ENCODE results near the gene BRAF. TPM values are rescaled to one million over a fixed set of nuclear protein-coding genes. Genes with fewer than 3 reads are reported as not detected.
"Not testable (repeated sequence)": the region's sequence is repeated elsewhere in the genome, so short reads cannot be mapped to it uniquely, and the experiment has no call there.

BRAF gene
- polyA plus RNA-seq, 4 donors: 23.3 to 28.6 (median 26.1) TPM

DNA sequence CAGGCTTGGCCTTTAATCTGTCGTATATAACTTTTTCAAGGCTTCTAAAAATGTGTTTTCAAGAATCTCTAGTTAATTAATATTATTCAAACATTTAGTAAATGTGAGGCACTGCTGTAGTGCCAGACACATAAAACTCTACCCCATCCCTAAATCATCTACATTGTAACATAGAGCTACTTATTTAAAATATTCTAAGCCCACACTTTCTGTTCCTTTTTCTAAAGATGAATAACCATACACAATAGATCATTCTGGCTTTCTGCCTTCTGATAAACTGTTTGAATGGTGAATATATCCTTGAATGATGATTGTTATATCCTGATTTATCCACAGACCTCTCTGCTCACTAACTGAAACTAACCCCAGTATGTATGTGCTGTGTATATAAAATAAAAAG is 41.4 kb downstream of the BRAF start:
- no peak for DNase-seq (ENCODE audit: low read depth in 4 of 4, low spot score in 3 of 4)

DNA sequence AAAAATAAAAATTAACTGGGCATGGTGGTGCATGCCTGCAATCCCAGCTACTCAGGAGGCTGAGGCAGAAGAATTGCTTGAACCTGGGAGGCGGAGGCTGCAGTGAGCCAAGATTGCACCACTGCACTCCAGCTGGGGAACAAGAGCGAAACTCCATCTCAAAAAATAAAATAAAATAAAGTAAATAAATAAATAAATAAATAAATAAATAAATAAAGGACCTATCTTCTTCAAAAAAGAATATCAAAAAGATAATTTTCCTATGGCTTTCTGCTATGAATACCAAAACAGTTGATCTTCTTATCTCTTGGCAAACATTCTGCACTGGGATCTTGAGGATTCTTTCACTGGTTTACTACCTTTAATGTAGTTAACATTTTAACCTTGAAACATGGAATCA is 41.9 kb downstream of the BRAF start:
- DNase-seq (ENCODE audit: low read depth in 4 of 4, low spot score in 3 of 4): not testable (repeated sequence)

DNA sequence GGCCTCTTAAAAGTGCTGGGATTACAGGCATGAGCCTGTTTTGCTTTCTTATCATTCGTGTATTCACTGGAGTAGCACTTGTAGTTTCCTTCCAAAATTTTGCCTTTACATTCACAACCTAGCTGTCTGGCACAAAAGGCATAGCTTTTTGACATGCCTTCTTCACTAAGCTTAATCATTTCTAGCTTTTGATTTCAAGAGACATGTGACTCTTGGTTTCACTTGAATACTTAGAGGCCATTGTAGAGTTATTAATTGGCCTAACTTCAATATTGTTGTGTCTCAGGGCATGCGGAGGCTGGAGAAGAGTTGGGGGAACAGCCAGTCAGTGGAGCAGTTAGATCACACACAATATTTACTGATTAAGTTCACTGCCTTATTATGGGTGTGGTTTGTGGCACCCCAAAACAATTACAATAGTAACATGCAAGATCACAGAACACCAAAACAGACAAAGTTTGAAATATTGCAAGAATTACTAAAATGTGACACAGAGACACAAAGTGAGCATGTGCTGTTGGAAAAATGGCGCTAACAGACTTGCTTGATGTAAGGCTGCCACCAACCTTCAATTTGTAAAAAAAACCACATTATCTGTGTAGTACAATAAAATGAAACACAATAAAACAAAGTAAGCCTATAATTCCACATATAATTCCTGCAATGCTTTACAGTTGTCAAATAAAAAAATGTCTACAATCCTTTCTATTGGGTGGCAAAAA is 43.1 kb downstream of the BRAF start:
- DNase-seq (ENCODE audit: low read depth in 4 of 4, low spot score in 3 of 4): no peak

DNA sequence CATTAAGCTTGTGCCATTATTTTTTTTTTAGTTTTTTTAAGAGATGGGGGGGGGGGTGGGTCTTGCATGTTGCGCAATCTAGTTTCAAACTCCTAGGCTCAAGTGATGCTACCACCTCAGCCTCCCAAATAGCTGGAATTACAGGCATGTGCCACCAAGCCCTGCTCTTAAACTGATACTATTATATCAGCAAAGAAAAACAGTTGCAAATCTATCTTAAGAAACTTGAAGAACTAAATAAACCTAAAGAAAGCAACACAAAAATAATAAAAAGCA is 47.5 kb downstream of the BRAF start:
- DNase-seq (ENCODE audit: low read depth in 4 of 4, low spot score in 3 of 4): no peak

DNA sequence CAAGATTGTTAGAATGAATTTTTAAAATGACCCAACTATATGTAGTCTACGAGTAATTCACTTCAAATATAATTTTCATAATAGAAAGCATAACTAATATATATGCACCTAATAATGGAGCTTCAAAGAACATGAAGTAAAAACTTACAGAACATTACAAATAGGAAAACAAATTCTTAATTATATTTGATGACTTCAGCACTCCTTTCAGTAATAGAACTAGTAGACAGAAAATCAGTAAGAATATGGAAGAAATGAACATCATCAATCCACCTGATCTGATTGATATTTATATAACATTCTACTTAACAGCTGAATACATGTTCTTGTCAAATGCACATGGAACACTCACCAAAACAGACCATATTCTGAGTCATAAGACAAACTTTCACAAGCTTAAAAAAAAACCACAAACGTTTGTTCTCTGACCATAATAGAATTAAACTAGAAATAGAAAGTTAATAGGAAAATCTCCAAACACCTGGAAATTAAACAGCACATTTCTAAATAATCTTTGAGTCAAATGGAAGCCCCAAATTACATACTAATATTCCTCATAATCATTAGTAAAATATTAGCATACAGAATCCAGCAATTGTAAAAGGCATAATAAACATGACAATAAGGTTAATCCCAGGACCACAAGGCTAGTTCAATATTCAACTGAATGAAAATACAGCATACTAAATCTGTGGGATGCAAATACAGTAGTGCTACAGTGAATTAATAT is 48.0 kb downstream of the BRAF start:
- DNase-seq (ENCODE audit: low read depth in 4 of 4, low spot score in 3 of 4): no peak

DNA sequence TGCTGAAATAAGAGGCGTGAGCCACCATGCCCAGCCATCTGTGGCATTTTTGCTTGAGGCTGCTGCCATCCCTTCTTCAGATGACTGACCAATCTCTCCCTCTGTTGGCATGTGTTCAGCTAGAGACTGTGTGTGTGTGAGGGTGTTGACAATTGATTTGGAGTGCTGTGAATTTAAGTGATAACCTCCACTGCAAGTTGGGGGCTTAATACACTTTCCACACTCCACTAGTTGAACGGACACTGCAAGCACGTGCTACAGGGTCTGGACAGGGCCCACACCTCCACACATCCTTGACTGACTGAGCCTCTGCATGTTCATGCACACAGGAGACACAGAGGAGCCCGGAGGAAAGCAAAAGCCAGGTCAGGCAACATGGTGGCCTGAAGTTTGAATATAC is 51.3 kb downstream of the BRAF start:
- no peak for DNase-seq (ENCODE audit: low read depth in 4 of 4, low spot score in 3 of 4)

DNA sequence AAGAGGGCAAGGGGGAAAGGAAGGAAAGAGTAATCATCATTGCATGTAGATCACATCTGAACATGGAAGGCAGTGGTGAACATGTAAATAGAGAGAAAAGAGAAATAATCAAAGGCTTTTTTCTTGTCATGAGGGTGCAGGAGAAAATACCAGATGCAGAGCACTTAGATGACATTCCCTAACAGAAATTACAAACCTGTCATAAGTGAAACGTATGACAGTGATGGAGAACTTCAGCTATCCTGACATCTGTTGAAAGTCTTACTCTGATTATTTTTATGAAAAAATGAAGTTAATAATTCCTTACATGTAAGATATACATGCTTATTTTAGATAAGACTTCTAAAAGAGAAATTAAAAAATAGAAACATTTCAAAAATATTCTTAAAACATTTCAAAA is 54.7 kb downstream of the BRAF start:
- DNase-seq (ENCODE audit: low read depth in 4 of 4, low spot score in 3 of 4): no peak

DNA sequence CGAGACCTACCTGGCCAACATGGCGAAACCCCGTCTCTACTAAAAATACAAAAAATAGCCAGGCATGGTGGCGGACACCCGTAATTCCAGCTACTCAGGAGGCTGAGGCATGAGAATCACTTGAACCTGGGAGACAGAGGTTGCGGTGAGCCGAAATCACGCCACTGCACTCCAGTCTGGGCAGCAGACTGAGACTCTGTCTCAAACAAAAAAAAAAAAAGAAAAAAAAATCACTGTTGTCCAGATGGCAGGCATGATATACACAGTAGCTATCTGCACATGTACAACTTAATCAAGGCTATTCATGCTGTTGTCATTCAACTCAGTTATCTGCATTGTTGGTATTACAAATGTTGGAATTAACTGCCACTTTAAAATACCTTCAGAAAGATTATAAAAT is 55.3 kb downstream of the BRAF start:
- no peak for DNase-seq (ENCODE audit: low read depth in 4 of 4, low spot score in 3 of 4)

DNA sequence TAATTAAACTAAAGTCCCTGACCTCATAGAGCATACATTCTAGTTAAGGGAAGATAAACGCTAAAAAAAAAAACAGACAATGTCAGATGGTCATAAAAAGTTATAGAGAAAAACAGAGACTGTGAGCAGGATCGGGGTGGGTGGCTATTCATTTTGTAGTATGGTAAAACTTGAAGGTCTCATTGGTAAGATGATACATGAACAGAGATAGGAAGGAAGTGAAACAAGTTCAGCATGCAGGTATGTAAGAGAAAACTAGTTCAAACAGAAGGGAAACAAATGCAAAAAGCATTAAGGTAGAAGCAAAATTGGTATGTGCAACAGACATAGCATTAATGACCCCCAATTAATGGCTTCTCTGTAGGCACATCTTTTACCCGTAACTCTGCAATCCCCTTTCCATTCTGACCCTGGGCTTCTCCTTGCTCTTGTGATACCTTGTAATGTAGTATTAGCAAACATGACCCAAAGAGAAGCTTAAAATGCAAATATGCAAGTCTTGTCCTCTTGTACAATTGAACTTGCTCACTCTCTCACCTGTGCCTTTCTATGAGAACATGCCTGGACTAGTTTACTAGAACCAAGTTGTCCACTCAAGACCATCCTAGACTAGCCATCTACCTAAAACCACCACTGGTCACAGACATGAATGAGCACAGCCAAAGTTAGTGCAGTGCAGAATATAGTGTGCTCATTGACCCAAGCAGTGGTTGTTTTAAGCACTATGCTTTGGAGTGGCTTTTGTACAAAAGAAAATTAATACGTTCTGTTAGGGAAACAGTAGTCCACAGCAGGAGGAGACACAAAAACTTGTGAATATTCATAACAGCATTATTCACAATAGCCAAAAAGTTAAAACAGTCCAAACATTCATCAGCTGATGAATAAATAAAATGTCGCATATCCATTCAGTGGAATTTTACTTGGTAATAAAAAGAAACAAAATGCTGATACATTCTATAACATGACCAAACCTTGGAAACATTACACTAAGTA is 57.0 kb downstream of the BRAF start:
- no peak for DNase-seq (ENCODE audit: low read depth in 4 of 4, low spot score in 3 of 4)

DNA sequence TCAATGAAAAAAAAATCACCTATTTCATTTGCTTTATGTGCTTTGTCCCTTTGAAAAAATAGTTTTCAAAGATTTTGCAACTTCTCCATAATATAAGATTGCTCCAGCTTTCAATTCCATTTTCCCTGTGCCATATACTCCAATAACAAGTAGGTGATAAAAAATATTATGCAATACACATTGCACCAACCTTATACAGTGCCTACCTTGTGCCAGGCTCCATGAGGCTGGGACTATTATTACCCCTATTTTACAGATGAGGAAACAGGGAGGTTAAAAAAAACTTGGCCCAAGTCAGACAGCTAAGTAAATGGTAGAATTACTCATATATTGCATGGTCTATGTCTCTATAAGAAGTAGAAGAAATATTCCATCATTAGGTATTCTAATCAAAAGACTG is 57.8 kb downstream of the BRAF start:
- DNase-seq (ENCODE audit: low read depth in 4 of 4, low spot score in 3 of 4): no peak

DNA sequence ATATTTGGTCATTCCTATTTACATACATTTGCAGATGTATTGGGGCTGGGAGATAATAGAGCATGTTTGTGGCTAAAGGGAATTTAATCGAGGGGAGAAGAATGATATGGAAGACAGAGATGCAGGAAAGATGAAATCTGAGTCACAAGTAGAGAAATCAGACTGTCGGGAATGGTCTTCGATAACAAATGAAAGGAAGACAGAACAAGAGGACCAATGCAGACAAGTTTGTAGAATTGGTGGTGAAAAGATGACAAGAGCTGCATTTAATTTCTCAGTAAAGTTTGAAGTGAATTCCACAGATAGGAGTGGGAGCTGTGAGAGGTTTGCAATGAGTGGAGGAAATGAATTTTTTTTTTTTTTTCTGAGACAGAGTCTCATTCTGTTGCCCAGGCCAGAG is 60.0 kb downstream of the BRAF start:
- DNase-seq (ENCODE audit: low read depth in 4 of 4, low spot score in 3 of 4): no peak

DNA sequence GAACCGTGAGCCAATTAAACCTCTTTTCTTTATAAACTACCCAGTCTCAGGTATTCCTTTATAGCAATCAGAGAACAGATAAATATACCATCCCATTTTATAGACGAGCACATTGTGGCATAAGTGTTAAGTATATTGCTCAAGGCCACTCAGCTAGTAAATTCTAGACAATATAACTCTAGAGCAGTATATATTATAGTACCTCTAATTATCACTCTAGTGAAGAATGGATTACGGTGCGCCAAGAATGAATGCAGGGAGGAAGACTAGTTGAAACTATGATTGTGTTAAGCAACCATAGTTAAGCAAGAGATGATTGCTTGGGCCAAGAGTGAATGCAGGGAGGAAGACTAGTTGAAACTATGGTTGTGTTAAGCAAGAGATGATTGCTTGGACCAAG is 60.9 kb downstream of the BRAF start:
- no peak for DNase-seq (ENCODE audit: low read depth in 4 of 4, low spot score in 3 of 4)

DNA sequence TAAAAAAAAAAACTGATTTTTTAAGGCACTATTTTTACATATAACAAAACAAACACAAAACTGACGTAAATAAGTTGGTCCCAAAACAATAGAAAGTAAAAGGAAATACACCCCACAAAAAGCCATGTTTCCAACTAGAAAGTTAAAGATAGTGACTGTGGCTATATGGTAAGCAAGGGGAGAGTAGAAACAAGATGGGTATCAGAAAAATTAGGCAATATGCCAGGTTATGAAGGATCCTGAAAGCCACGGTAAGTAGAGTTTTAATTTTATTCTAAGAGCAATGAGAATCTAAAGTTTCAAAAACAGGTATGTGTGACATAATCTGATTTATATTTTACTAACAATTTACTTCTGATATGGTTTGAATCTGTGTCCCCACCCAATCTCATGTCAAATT is 61.5 kb downstream of the BRAF start:
- no peak for DNase-seq (ENCODE audit: low read depth in 4 of 4, low spot score in 3 of 4)

DNA sequence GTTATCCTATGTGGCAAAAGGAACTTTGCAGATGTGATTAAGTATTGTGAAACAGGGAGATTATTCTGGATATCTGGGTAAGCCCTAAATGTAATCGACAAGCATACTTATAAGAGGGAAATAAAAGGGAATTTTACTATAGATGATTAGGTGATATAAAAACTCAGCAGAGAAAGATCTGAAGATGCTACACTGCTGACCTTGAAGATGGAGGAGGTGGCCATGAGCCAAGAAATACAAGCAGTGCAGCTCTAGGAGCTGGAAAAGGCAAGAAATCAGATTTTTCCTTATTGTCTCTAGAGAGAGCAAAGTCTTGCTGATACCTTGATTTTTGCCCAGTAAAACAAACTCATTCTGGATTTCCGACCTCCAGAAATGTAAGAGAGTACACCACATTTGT is 67.7 kb downstream of the BRAF start:
- DNase-seq (ENCODE audit: low read depth in 4 of 4, low spot score in 3 of 4): no peak

DNA sequence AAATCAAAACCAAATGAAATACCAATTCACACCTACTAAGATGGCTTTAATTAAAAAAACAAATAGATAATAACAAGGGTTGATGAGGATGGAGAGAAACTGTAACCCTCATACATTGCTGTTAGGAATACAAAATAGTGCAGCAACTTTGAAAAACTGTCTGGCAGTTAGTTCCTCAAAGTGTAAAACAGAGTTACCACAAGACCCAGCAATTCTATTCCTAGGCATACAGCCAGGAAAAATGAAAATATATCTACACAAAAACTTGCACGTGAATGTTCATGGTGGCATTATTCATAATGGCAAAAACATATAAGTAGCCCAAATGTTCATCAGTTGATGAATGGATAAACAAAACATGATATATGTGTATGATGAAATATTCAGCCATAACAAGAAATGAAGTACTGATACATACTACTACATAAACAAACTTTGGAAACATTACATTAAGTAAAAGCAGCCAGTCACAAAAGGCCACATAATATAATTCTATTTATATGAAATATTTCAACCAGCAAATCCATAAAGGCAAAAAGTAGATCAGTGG is 83.5 kb downstream of the BRAF start:
- DNase-seq (ENCODE audit: low read depth in 4 of 4, low spot score in 3 of 4): no peak

DNA sequence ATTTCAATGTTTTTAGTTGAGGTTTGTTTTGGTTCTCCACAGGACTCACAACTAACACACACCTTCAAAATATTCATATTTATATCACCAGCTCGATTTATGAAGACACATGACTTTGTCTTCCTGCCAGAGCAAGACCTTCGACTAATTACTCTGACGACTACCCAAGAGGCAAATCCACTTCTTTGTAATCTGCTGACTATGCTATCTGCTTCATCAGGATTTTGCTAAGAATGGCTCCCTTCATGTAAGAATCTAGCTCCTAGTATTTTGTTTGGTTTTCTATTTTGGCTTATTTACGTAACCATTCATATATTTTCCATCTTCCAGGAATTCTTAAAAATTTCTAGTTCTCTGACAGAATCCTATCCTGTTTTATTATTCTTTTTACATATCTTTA is 93.0 kb downstream of the BRAF start:
- no peak for DNase-seq (ENCODE audit: low read depth in 4 of 4, low spot score in 3 of 4)

DNA sequence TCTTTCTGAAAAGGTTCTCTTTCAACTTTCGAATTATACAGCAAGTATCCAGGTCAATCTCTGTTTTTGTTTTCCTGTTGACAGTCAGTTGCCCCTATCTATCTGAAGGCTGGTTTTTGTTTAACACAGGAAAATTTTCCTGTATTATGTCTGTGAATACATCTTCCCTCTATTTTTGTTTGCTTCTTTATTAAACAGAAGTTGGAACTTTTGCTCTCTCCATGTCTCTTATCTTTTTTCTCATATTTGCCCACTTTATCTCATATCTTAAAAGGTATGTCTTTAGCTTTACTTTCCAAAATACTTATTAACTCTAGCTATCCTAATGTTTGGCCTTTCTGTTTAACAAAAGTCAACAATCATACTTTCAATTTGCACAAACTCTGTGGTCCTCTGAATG is 95.0 kb downstream of the BRAF start:
- no peak for DNase-seq (ENCODE audit: low read depth in 4 of 4, low spot score in 3 of 4)

DNA sequence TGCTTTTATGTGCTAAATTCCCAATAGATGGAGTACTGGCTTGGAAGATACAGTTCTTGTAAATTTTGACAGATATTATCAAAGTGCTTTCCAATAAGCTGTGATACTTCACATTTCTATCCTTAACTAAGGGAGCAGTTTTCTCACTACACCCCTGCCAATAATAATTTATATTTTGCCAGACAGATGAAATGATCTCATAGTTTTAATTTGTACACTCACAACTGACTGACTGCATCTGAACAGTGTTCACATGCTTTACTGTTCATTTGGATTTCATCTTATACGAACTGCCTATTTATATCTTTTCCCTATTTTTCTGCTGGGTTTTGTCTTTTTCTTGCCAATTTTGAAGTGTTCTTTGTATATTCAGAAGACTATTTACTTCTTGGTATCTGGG is 96.0 kb downstream of the BRAF start:
- DNase-seq (ENCODE audit: low read depth in 4 of 4, low spot score in 3 of 4): no peak

DNA sequence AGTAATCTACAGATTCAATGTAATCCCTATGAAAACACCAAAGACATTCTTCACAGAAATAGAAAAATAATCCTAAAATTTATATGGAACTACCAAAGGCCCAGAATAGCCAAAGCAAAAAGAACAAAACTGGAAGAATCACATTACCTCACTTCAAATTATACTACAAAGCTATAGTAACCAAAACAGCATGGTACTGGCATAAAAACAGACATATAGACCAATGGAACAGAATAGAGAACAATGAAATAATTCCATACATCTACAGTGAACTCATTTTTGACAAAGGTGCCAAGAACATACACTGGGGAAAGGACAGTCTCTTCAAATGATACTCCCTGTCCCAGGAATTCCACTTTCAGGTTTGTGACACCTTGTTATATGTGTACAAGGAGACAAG is 107.3 kb downstream of the BRAF start:
- not testable (repeated sequence) for DNase-seq (ENCODE audit: low read depth in 4 of 4, low spot score in 3 of 4)

DNA sequence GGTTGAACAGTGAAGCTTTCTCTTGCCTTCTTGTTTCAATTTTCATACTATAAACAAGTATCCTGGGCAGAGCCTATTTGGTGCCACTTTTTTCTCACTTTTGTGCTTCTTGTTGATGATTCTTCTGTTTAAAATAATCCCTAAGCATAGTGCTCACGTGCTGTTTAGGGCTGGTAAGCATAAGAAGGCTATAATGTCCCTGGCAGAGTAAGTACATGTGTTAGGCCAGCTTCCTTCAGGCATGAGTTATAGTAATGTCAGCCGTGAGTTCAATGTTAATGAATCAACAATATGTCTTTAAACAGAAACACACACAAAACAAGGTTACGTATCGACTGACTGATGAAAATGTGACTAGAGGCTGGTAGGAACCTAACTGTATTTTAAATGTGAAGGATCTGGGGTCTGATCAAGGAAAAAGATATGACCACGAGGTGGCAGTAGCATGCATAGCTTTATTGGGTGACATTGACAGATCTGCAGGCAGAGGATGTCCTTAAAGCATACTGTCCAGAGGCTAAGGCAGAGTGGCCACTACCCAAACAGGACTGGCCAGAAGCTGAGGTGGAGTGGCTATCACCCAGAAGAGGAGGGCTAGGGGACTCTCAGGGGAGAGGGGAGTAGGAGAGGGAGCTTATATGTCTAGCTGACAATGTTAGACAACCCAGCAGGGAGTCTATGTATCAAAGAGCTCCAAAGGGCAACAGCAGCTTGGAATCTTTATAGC is 113.7 kb downstream of the BRAF start:
- peak; percentile 54 to 60 (median 54) for DNase-seq (ENCODE audit: low read depth in 4 of 4, low spot score in 3 of 4)

DNA sequence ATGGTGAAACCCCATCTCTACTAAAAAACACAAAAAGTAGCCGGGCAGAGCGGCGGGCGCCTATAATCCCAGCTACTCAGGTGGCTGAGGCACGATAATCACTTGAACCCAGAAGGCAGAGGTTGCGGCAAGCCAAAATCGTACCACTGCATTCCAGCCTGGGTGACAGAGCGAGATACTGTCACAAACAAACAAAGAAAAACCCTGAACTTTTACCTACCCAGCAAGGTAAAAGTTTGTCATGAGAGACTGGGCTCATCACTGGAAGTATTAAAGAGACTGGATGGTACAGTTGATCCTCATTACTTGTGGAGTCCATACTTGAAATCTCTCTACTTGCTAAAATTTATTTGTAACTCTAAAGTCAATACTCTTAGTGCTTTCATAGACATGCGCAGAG is 114.3 kb downstream of the BRAF start:
- no peak for DNase-seq (ENCODE audit: low read depth in 4 of 4, low spot score in 3 of 4)

Data from right renal pelvis (tissue), 4 donors.